SK-N-DZ (cell line): Measurements from ENCODE around the gene PRSS8.

Experiments
- DNase-seq: peaks from one replicate; pipeline ENCODE4 v3.0.0-alpha.2; 2015; ENCODE audit warnings: low spot score

The PRSS8 gene

GRCh38 chr16:31128711-31129567 lies 6.6 kb downstream of the PRSS8 start:
- DNase-seq, result no peak

DNA sequence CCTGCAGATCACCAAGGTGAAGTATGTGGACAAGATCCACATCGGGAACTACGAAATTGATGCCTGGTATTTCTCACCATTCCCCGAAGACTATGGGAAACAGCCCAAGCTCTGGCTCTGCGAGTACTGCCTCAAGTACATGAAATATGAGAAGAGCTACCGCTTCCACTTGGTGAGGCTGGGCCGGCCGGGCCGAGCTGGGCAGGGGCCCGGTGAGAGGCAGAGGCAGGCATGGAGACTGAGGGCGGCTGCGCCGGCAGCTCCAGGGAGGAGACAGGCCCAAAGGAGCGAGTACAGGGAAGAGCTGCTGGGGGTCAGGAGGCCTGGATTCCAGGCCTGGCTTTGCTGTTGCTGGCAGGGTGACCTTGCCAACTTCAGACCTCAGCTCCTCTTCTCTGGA lies 8.3 kb downstream of the PRSS8 start:
- no peak for DNase-seq

DNA sequence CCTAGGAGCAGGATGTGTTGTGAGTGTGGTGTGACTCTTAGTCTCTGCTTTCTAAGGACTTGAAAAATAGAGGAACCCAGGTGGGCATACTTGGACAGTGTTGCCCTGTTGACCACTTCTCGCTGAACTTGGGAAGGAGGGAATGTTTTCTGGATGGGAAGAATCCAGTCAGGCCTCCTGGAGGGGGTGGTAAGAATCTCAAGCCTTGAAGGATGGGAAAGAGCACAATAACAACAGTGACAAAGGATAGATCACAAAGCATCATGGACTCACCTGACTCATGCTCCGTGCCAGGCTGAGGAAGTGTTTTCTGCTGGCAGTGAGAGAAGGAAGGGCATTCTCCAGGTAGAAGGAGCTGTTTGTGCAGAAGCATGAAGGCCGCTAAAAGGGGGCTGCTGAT lies 9.7 kb downstream of the PRSS8 start:
- no peak for DNase-seq

GRCh38 chr16:31120129-31120528 lies 15.4 kb downstream of the PRSS8 start:
- DNase-seq, result no peak

GRCh38 chr16:31118223-31119155 lies 17.0 kb downstream of the PRSS8 start:
- no peak for DNase-seq

DNA sequence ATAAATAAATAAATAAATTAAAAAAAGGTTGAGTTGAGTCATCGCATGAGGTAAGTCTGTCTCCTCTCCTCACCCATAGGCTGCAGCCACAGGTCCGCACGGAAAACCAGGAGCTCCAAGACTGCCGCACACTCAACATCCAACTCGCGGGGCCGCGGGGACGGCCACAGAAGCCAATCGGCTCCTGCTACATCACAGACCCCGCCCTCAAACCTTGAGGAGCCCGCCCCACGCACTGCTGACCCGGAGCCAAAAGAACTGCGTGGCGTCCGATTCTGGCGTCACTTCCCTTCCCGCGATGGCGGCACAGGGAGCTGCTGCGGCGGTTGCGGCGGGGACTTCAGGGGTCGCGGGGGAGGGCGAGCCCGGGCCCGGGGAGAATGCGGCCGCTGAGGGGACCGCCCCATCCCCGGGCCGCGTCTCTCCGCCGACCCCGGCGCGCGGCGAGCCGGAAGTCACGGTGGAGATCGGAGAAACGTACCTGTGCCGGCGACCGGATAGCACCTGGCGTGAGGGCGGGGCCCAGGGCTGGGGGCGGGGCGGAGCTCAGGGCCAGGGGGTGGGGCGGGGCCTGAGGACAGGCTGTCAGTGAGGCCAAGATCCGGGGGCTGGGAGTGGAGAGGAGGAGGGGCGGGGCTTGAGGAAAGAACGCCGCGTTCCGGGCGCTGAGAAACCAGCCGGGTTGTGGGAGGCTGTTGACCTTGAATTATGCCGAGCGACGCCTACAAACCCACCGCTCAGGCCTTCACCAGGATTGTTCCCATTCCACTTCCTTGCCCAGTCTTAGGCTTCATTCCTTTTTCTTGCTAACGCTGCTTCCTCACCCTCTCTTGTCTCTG lies 17.9 kb downstream of the PRSS8 start, which contains the start of gene KAT8:
KAT8 (plus strand) TSS at position 281 of the 839 bp plus-strand sequence; CDS start at position 299, 18 bp downstream.
- DNase-seq, result peak; percentile 98

- DNase-seq, result no peak
Measured at GRCh38 chr16:31114468-31114867, 21.1 kb downstream of the PRSS8 start.

GRCh38 chr16:31113121-31114120 lies 22.1 kb downstream of the PRSS8 start:
- no peak for DNase-seq

DNA sequence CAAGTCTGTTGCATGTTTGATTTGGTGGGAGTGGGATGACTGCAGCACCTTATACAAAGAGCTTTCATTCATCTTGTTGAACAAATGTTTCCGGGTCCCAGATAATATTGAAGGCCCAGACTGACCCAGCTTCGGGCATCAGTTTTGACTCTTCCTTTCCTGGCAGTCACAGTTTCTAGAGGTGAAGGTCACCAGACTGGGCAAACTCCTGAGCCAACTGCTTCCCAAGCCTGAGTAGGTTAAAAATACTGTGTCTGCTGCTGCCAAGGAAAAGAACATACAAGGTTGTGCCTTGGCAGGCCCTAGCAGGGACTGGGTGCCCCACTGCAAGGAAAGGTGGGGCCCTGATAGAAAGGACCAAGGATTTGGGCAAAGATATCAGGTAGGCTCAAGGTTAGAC lies 22.8 kb downstream of the PRSS8 start:
- DNase-seq, result no peak

GRCh38 chr16:31111881-31112466 lies 23.6 kb downstream of the PRSS8 start:
- no peak for DNase-seq

- no peak for DNase-seq
Measured at GRCh38 chr16:31110106-31111034, 25.2 kb downstream of the PRSS8 start.

GRCh38 chr16:31109622-31110021 lies 25.9 kb downstream of the PRSS8 start:
- no peak for DNase-seq

DNA sequence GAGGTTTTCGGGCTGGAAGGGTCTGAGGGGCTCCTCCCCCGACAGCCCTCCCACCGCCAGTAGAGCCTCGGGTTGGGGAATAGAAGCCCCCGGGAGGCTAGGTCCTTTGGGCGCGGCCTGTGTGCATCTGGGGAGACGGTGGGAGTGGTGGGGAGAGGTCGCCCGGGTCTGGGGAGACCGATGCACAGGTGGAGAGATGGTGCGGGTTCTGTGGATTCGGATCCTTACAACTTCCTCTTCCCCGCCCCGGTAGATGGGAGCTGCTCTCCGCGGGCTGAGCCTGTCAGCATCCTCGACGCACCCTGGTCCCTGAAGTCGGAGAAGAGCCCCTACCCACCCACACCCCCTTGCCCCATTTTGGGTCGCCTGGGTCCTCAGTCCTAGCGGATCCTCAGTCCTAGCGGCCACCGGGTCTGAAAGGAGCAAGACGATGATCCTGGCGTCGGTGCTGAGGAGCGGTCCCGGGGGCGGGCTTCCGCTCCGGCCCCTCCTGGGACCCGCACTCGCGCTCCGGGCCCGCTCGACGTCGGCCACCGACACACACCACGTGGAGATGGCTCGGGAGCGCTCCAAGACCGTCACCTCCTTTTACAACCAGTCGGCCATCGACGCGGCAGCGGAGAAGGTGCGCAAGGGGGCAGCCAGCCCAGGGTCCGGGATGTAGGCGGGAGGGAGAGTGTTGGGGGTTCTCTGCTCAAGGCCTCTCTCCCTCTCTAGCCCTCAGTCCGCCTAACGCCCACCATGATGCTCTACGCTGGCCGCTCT lies 26.6 kb downstream of the PRSS8 start:
- no peak for DNase-seq

- DNase-seq, result peak; percentile 81
Measured at GRCh38 chr16:31108035-31108793, 27.3 kb downstream of the PRSS8 start, which contains the start of gene BCKDK. BCKDK (plus strand) TSS chr16:31108386; CDS start chr16:31109224, 838 bp downstream.

GRCh38 chr16:31107465-31107867 lies 28.1 kb downstream of the PRSS8 start:
- no peak for DNase-seq

- DNase-seq, result no peak
Measured at GRCh38 chr16:31106509-31107464, 28.7 kb downstream of the PRSS8 start.
